Inflammatory macrophage treated with lipopolysaccharide for 4 hours (primary cell): ENCODE results near the gene ME3.

Source experiments
- DNase-seq: peaks from one replicate; pipeline ENCODE4 v3.0.0-alpha.2; 2020

ME3 gene

DNA sequence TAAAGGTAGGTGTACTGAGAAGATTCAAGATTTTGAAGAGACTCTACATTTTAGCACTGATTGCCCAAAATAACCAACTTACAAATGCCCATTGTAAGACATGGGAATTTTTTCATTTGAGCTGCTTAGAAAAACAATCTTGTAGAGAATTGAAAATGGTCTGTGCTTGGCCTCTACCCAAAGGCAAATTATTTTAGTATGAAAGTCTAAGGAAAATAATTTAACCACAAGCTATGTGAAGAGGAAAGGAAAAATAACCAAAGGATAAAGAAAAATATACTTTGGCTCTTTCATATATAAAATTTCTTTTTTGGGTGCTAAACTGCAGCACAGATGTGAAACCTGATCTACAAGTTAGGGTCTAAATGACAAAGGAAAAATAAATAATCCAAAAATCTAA, 54.9 kb downstream of the ME3 start:
- DNase-seq, result no peak

- DNase-seq, result peak; percentile 27
These were observed 56.9 kb downstream of the ME3 start for GRCh38 chr11:86615487-86615886.

DNA sequence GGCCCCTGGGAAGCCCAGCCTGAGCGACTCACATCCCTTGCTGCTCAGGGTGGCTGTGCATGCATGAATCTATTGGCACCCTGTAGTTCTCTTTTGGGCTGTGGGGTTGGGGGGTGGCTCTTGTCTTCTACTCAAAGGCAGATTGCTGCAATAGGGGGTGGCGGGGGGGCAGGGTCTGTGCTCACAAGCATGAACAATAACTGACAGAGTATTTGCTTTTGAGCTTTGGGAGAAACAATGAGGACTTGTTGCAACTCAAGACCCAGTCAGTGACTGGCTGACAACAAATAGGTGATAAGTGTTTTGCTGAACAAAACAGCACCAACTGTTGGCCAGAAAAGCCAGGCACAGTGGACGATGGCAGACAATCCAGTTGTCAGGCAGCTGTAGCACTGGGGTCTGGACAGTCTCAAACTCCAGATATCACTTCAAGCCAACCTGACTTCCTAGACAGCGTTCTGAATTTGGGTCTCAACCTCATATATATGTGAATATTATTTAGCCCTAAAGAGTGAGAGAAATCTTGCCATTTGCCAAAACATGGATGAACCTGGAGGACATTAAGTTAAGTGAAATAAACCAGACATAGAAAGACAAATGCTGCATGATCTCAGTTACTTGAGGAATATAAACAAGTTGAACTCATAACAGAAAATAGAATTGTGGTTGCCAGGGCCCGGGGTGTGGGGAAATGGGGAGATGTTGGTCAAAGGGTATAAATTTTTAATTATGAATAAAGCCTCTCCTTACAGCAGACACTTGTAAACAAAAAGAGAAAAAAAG, 61.7 kb downstream of the ME3 start:
- no peak for DNase-seq

DNA sequence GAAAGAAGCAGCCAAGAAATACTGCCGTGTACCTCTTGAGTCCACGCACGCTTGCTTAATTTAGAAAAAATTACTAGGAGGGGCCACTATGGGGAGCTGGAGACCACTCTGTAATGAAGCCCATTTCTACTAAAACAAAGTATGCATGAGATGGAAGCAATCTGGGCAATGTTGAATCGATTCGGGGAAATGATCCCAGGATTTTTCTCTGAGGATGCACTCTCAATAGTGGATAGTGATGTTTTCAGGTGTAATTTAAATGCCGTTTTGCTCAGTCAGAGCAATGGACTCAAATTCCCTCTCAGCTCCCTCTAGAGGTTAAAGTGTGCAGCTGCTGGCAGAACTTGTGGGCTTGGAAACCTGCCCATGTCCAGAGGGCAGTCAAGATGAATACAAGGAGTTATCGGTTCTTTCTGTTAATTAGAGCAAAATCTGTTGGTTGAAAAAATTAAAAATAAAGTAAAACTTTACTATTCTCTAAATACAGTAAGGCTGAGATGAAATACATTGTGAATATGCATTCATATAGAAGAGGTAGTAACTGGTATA, 64.1 kb downstream of the ME3 start:
- peak; percentile 65 for DNase-seq

GRCh38 chr11:86606836-86607481, 65.5 kb downstream of the ME3 start:
- no peak for DNase-seq

GRCh38 chr11:86606270-86606835, 66.1 kb downstream of the ME3 start:
- DNase-seq, result no peak

- peak; percentile 72 for DNase-seq
These were observed 75.4 kb downstream of the ME3 start for GRCh38 chr11:86596861-86597586.

- no peak for DNase-seq
These were observed 76.5 kb downstream of the ME3 start for GRCh38 chr11:86595955-86596354.

GRCh38 chr11:86595451-86595850, 77.0 kb downstream of the ME3 start:
- DNase-seq, result peak; percentile 15

DNA sequence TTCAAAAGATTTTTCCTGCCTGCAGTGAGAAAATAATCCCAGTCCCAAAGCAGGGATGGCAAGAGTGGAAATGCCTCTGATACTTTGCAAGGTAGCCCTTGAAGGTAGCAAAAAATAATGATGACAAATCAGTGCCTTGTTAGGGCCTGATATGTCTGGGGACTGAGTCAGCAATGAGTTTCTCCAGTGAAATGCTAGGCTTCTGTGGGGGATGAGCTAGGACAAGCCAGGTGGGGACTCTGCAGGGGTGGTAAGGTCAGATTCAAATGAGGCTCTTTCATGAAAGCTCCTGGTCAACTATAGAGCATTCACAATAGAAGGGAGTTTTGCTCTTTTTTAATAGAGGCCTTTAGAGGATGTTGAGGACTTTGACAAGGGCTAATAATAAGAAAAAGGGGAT, 77.7 kb downstream of the ME3 start:
- DNase-seq, result no peak

DNA sequence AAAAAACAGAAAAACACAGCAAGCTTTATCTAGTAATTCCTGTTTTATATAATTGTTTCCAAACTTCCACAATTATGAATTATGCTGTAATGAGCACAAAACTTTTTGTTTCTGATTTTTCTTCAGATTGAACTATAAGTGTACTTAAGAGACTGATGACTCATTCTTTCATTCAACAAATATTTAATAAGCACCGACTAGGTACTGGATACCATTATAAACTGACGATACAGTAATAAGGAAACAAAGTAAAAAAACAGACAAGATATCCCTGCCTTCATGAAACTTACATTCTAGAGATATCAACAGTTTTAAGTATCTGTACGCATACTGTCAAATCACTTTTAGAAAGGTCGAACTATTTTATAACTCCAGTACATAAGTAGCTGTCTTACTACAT, 78.6 kb downstream of the ME3 start:
- no peak for DNase-seq

- DNase-seq, result peak; percentile 91
These were observed 79.6 kb downstream of the ME3 start for GRCh38 chr11:86592659-86593451.

DNA sequence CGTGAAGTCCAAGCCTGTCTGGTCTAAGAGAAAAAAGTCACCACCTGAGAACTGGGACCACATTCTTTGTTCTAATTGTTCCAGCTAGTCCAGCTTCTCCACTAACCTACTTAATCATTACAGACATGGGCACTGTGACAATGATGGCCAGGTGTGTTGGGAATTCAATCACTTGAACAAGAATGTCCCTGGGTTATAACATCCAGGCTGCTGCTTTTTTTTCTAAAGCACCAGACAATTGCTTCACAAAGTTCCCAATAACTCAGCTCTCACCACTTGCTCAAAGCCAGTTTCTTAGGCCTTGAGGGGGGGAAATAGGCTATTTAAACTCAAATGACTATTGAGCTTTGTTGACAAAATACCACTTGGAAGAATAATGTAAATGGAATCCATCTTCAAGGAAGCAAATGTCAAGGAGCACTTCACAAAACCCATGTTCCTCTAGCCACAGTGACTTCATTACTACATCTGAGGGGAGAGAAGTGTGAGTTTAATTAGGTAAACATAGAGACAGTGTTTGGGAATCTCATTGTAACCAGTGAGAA, 80.3 kb downstream of the ME3 start:
- no peak for DNase-seq

GRCh38 chr11:86591631-86592030, 80.8 kb downstream of the ME3 start:
- no peak for DNase-seq

DNA sequence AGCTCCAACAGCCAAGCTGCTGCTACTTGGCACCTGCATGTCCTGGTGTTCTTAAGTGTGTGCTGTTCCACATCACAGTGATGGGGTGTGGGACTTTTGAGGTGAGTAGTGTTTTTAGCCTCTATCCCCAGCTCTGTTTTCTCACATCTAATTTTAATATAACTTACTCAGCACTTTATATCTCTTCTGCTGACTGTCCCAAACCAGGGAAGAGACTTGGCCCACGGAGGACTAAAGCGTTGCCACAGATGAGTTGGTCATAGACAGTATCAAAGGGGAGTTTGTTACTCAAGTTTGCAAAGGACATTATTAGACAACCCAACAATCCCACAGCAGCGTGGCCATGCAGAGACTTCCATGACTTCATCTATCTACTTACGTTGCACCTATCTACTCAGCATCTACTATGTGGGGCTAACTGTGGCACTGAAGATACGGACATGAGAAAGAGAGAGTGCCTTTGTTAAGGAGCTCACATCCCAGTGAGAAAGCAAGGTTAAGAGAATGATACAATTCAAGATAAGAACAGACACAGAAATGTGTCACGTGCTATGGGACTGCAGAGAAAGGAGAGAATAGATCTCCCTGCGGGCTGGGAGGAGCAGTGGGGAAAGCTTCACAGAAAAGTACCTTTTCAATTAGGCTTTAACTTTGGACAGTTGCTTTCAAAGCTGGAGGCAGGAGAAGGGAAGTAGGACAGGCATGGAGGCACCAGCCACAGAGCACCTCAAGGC, 82.4 kb downstream of the ME3 start:
- DNase-seq, result no peak

GRCh38 chr11:86589204-86589603, 83.2 kb downstream of the ME3 start:
- DNase-seq, result no peak

- no peak for DNase-seq
These were observed 83.8 kb downstream of the ME3 start for GRCh38 chr11:86588566-86589090.

DNA sequence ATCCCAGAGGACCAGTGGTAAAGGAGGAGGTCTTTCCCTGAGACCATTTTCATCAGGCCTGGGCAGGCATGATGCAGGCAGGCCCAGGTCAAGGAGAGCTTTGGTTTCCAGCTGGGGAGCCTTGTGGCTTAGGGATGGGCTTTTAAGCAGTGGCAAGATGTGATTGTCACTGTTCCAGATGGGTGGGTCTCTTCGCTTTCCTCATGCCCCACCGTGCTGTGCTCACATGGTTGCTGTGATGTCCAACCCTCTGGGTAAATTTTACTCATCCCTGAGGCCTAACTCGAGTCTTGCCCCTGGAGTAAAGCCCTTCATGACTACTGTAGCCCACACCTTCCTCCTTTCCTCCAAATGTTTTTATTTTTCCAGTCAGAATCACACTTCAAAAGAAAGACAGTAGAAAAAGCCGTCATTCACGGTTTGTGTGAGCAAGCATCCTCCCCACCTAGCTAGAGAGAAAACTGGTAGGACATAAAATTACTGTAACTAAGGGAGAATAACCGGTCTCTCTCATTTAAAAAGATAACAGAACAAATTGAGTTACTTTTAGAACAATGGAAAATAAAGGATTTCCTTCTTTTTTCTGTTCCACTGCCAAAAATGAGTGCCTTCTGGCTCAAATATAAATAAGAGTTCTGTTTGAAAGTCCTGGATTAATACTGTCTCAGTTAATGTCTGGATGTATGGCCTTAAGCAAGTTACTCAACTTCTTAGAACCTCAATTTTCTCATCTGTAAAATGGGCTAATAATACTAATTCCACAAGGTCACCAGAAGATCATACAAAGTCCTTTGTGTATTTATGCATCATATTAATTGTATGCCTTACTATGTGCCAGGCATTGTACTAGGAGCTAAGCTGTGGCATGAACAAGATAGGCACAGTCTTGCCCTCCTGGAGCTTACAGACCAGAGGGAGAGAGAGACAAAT, 84.9 kb downstream of the ME3 start:
- no peak for DNase-seq

GRCh38 chr11:86586307-86586706, 86.1 kb downstream of the ME3 start:
- no peak for DNase-seq

- no peak for DNase-seq
These were observed 89.5 kb downstream of the ME3 start for GRCh38 chr11:86582898-86583297.
